Nephron (organoid): ENCODE results near the gene TTC39C.
A peak's percentile ranks its signal among the peaks of the same experiment; 100 is the strongest.
"Not testable (repeated sequence)": the region's sequence is repeated elsewhere in the genome, so short reads cannot be mapped to it uniquely, and the experiment has no call there.

ENCODE experiments used
- H3K27ac Mint-ChIP-seq, 3 experiments: 2 replicates each; pipeline ENCODE4 v1.8.0; 2020; ENCODE audit warnings: mixed read lengths in 3 of 3, mild to moderate bottlenecking in 2 of 3, moderate library complexity in 1 of 3
- H3K27me3 Mint-ChIP-seq: 2 replicates; pipeline ENCODE4 v1.8.0; 2021; ENCODE audit warnings: low read depth, mild to moderate bottlenecking, moderate library complexity, mixed read lengths
- H3K36me3 Mint-ChIP-seq: 2 replicates; pipeline ENCODE4 v1.8.0; 2020; ENCODE audit warnings: low read depth, mixed read lengths
- H3K4me1 Mint-ChIP-seq: 2 replicates; pipeline ENCODE4 v1.8.0; 2020; ENCODE audit warnings: mixed read lengths
- H3K4me3 Mint-ChIP-seq, 3 experiments: 2 replicates each; pipeline ENCODE4 v1.8.0; 2020; ENCODE audit warnings: mild to moderate bottlenecking in 3 of 3, mixed read lengths in 3 of 3, moderate library complexity in 2 of 3
- H3K9me3 Mint-ChIP-seq: 2 replicates; pipeline ENCODE4 v1.8.0; 2020; ENCODE audit warnings: mixed read lengths
- TF ChIP-seq, protein P1 (sequence below), 3 experiments: fragments of 200-600 bp; sonication (generic); IDR thresholded peaks; one replicate each; pipeline ENCODE4 v1.5.0; 2021; ENCODE audit warnings: antibody characterized with exemption in 3 of 3; ENCODE audit not compliant: unreplicated experiment in 3 of 3

Gene TTC39C

DNA sequence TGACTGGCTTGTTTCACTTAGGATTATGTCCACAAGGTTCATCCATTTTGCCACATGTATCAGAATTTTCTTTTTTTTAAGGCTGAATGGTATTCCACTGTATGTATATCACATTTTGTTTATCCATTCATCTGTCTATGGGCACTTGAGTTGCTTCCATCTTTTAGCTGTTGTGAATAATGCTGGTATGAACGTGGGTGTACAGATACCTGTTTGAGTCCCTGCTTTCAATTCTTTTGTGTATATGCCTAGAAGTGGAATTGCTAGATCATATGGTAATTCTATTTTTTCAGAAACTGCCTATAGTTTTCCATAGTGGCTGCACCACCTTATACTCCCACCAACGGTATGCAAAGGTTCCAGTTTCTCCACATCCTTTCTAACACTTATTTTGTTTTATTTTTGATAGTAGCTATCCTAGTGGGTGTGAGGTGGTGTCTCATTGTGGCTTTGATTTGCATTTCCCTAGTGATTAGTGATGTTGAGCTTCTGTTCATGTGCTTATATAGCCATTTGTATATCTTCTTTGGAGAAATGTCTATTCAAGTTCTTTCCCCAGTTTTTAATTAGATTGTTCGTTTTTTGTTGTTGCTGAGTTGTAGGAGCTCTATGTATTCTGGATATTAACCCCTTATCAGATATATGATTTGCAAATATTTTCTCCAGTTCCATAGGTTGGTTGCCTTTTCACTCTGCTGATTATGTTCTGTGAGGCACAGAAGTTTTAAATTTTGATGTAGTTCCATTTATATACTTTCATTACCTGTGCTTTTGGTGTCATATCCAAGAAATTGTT, 40.7 kb downstream of the TTC39C start:
- H3K36me3 Mint-ChIP-seq = no peaks in the 10 kb centered on the region
- H3K9me3 Mint-ChIP-seq = no peaks in the 10 kb centered on the region
- H3K4me3 Mint-ChIP-seq = peak overlapping the region in 1 of 3 experiments; percentile 12
- no peaks in the 10 kb centered on the region for H3K27me3 Mint-ChIP-seq
- peaks cover 22% of the 10 kb centered on the region for H3K4me1 Mint-ChIP-seq
- TF ChIP-seq, protein P1, sequence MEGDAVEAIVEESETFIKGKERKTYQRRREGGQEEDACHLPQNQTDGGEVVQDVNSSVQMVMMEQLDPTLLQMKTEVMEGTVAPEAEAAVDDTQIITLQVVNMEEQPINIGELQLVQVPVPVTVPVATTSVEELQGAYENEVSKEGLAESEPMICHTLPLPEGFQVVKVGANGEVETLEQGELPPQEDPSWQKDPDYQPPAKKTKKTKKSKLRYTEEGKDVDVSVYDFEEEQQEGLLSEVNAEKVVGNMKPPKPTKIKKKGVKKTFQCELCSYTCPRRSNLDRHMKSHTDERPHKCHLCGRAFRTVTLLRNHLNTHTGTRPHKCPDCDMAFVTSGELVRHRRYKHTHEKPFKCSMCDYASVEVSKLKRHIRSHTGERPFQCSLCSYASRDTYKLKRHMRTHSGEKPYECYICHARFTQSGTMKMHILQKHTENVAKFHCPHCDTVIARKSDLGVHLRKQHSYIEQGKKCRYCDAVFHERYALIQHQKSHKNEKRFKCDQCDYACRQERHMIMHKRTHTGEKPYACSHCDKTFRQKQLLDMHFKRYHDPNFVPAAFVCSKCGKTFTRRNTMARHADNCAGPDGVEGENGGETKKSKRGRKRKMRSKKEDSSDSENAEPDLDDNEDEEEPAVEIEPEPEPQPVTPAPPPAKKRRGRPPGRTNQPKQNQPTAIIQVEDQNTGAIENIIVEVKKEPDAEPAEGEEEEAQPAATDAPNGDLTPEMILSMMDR (IDR thresholded peaks at IDR 0.05; ENCODE audit: unreplicated experiment in 3 of 3) = no peak
- H3K27ac Mint-ChIP-seq = peak overlapping the region in 1 of 3 experiments; percentile 51

DNA sequence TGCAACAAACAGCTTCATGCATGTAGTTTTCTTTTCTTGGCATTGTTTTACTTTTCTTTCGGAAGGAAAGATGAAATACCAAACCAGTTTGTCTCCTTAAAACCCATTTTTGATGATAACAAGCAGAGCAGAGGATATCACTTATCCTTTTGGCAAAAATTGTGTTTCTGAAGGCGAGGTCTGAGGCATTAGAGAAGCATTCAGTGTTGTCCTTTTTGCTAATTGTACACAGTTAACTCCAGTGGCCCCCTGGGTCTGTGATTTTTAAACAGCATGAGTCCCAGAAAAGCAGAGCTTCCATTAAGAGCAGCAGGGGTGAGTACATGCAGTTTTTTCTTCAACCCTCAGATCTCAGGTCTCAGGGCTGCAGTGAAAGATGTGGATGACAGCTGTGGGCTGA, 41.3 kb downstream of the TTC39C start:
- TF ChIP-seq, protein P1 (IDR thresholded peaks at IDR 0.05; ENCODE audit: unreplicated experiment in 3 of 3) = no peak

DNA sequence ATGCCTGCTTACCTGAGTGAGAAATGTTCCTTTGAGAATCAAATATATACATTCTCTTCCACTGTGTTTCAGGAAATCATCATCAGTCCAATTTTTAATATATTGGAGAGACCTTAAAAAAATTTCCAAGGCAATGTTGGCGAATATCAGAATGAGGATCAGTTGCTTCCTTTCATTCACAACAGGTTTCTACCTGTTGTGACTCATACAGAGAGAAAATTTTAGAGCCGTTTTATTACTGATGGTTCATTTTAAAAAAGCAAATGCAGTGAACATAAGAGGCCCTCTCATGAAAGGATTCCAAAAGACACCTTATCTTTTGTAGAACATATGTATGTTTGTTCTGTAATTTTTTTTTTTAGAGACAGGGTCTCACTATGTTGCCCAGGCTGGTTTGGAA, 42.0 kb downstream of the TTC39C start:
- H3K4me3 Mint-ChIP-seq = no peak overlapping the region
- no peaks in the 10 kb centered on the region for H3K36me3 Mint-ChIP-seq
- TF ChIP-seq, protein P1 (IDR thresholded peaks at IDR 0.05; ENCODE audit: unreplicated experiment in 3 of 3) = no peak
- H3K4me1 Mint-ChIP-seq = peaks cover 22% of the 10 kb centered on the region
- no peaks in the 10 kb centered on the region for H3K27me3 Mint-ChIP-seq
- peak overlapping the region in 1 of 3 experiments; percentile 51 for H3K27ac Mint-ChIP-seq
- H3K9me3 Mint-ChIP-seq = no peaks in the 10 kb centered on the region

More for the DNA sequence above, 41.3 kb downstream of the TTC39C start:
- no peaks in the 10 kb centered on the region for H3K9me3 Mint-ChIP-seq
- peak overlapping the region in 2 of 3 experiments; percentile 24 to 51 for H3K27ac Mint-ChIP-seq
- H3K27me3 Mint-ChIP-seq = no peaks in the 10 kb centered on the region
- H3K4me3 Mint-ChIP-seq = peak overlapping the region in 1 of 3 experiments; percentile 12
- H3K4me1 Mint-ChIP-seq = peaks cover 22% of the 10 kb centered on the region
- H3K36me3 Mint-ChIP-seq = no peaks in the 10 kb centered on the region

GRCh38 chr18:24057804-24058203, 43.2 kb downstream of the TTC39C start:
- Mint-ChIP-seq H3K36me3 (no peaks in the 10 kb centered on the region), H3K4me1 (peaks cover 22% of the 10 kb centered on the region), H3K4me3 (no peak overlapping the region), H3K27me3 (no peaks in the 10 kb centered on the region), H3K9me3 (no peaks in the 10 kb centered on the region), H3K27ac (no peak overlapping the region)
- TF ChIP-seq, protein P1 (IDR thresholded peaks at IDR 0.05; ENCODE audit: unreplicated experiment in 3 of 3) = no peak

DNA sequence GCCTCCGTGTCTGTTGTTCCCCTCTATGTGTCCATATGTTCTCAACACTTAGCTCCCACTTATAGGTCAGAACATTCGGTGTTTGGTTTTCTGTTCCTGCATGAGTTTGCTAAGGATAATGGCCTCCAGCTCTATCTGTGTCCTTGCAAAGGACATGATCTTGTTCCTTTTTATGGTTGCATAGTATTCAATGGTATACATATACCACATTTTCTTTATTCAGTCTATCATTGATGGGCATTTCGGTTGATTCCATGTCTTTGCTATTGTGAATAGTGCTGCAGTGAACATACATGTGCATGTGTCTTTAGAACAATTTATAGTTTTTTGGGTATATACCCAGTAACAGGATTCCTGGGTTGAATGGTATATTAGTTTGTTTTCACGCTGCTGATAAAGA, 44.8 kb downstream of the TTC39C start:
- H3K9me3 Mint-ChIP-seq, H3K4me3 Mint-ChIP-seq, H3K27me3 Mint-ChIP-seq, H3K36me3 Mint-ChIP-seq, H3K27ac Mint-ChIP-seq: not testable (repeated sequence)
- H3K4me1 Mint-ChIP-seq = peaks cover 15% of the 10 kb centered on the region

DNA sequence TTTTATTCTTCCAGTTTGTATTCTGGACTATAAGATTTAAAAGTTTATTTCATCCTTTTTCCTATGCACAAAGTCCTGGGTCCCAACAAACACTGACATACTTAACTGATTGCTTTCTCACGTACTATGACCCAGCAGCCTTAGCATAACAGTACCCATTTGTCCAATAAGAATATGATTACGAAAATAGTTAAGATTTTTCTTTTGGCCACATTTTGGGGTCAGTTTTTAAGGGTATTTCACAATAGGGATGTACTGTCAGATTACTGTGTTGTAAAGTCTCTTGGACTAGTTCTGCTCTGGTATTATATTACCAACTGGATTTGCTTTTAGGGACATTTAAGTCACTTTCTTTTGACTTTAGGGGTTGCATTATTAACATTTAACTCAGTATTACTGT, 46.1 kb downstream of the TTC39C start:
- TF ChIP-seq, protein P1 (IDR thresholded peaks at IDR 0.05; ENCODE audit: unreplicated experiment in 3 of 3) = no peak

More for the DNA sequence above, 46.1 kb downstream of the TTC39C start:
- Mint-ChIP-seq H3K4me1 (peaks cover 10% of the 10 kb centered on the region), H3K36me3 (no peaks in the 10 kb centered on the region), H3K27me3 (no peaks in the 10 kb centered on the region), H3K9me3 (no peaks in the 10 kb centered on the region), H3K27ac (no peak overlapping the region), H3K4me3 (no peak overlapping the region)
